NT2/D1 (cell line): ENCODE results near the gene ZBTB45.

ENCODE experiments used
- DNase-seq: peaks from one replicate; pipeline ENCODE4 v3.0.0-alpha.2; 2011; ENCODE audit warnings: low read depth, low spot score
- H3K27me3 ChIP-seq: 2 replicates; pipeline ENCODE4 v1.6.0; 2011; ENCODE audit warnings: mild to moderate bottlenecking; ENCODE audit not compliant: insufficient read length, insufficient read depth
- H3K36me3 ChIP-seq: 2 replicates; pipeline ENCODE4 v1.6.1; 2011; ENCODE audit warnings: mild to moderate bottlenecking, low read length, mixed read lengths; ENCODE audit not compliant: insufficient read depth, insufficient read length
- H3K4me1 ChIP-seq: 2 replicates; pipeline ENCODE4 v1.5.1; 2011; ENCODE audit not compliant: insufficient read depth, insufficient read length
- H3K4me3 ChIP-seq: 2 replicates; pipeline ENCODE4 v1.5.1; 2011; ENCODE audit warnings: low read depth; ENCODE audit not compliant: insufficient read length
- H3K9ac ChIP-seq: 2 replicates; pipeline ENCODE4 v1.6.0; 2011; ENCODE audit warnings: low read depth; ENCODE audit not compliant: insufficient read length
- H3K9me3 ChIP-seq: 2 replicates; pipeline ENCODE4 v1.5.1; 2011; ENCODE audit warnings: mild to moderate bottlenecking, low read length; ENCODE audit not compliant: insufficient read depth
- SUZ12 ChIP-seq: IDR thresholded peaks from 2 replicates; pipeline ENCODE4 v1.6.1; 2011; ENCODE audit not compliant: insufficient read length, insufficient read depth; ENCODE audit errors: extremely low read depth
- YY1 ChIP-seq: IDR thresholded peaks from 2 replicates; pipeline ENCODE4 v1.6.1; 2011; ENCODE audit not compliant: insufficient read length, insufficient read depth
- ZNF274 ChIP-seq: IDR thresholded peaks from 2 replicates; pipeline ENCODE4 v1.6.1; 2011; ENCODE audit warnings: mild to moderate bottlenecking, low read depth, low read length

The ZBTB45 gene

GRCh38 chr19:58561373-58562121 lies 41.9 kb upstream of the ZBTB45 start:
- Histone ChIP-seq H3K4me1 (no peaks in the 10 kb centered on the region), H3K4me3 (no peak overlapping the region), H3K36me3 (peaks cover 25% of the 10 kb centered on the region), H3K9me3 (no peaks in the 10 kb centered on the region), H3K27me3 (no peaks in the 10 kb centered on the region), H3K9ac (peak overlapping the region; percentile 0)
- TF ChIP-seq SUZ12 (no peak), ZNF274 (no peak), YY1 (no peak)
- DNase-seq = no peak

DNA sequence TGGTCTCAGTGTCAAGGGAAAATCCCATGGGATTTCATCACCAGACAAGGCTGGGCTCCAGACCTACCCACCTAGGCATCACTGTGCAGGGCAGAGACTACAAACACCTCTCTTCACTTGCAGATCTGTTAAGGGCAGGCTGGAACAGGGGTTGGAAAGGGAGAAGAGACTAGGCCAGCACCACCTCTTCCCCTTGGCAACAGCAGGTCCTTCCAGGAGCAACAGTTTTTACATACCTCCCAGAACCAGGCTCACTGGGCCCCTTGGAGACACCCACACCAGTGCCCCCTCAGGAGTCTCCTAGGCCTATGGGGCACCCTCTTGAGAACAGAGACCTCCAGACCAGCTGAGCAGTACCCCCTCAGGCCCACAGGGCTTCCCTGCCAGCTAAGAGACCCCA lies 41.3 kb upstream of the ZBTB45 start:
- no peak overlapping the region for H3K4me3 ChIP-seq
- peaks cover 30% of the 10 kb centered on the region for H3K36me3 ChIP-seq
- no peak overlapping the region for H3K9ac ChIP-seq
- TF ChIP-seq SUZ12 (no peak), ZNF274 (no peak), YY1 (no peak)
- H3K9me3 ChIP-seq = no peaks in the 10 kb centered on the region
- DNase-seq = no peak
- H3K27me3 ChIP-seq = no peaks in the 10 kb centered on the region
- no peaks in the 10 kb centered on the region for H3K4me1 ChIP-seq

DNA sequence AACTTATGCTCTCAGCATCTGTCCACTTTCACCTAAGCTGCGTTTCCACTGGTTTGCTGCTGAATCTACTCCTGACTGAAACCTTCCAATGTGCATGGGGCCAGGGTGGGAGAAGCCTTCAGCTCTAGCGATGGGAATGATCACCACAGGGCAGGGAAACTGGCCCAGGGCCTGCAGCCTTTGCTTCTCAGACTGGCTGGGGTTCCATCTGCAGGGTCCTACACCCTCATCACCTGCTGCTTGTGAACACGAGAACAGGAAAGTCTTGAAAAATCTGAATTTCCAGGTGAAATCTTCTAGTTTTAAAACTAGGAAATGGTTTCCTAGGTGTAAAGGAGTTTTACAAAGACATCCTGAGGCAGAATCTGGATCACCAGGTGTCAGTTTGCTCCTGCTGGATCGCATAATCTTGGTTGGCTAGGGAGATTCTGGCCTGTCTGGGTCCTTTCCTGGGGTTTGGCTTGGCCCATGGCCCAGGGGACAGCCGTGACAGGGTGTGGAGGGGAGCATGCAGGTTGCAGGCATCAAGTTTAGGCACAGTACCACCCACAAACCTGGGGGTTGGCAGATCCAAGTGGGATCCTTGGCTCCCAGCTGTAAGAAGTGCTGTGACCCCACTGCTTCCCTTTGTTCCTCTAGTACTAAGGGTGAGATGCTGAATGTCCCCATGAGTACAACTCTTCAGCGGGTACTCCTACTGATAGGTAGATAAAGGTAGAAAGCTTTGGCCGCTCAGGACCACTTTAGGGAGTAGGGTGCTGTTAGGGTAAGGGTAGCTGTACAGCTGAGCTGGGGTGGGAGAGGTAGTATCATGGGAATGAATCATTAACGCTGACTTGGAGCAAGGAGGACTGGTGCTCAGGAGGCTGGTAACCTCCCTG lies 40.6 kb upstream of the ZBTB45 start:
- no peak for DNase-seq
- H3K27me3 ChIP-seq = no peaks in the 10 kb centered on the region
- H3K9me3 ChIP-seq = no peaks in the 10 kb centered on the region
- H3K9ac ChIP-seq = peak overlapping the region; percentile 90
- peaks cover 30% of the 10 kb centered on the region for H3K36me3 ChIP-seq
- peak overlapping the region; percentile 73 for H3K4me3 ChIP-seq
- TF ChIP-seq SUZ12 = no peak
- TF ChIP-seq YY1 = no peak
- no peak for TF ChIP-seq ZNF274
- no peaks in the 10 kb centered on the region for H3K4me1 ChIP-seq

DNA sequence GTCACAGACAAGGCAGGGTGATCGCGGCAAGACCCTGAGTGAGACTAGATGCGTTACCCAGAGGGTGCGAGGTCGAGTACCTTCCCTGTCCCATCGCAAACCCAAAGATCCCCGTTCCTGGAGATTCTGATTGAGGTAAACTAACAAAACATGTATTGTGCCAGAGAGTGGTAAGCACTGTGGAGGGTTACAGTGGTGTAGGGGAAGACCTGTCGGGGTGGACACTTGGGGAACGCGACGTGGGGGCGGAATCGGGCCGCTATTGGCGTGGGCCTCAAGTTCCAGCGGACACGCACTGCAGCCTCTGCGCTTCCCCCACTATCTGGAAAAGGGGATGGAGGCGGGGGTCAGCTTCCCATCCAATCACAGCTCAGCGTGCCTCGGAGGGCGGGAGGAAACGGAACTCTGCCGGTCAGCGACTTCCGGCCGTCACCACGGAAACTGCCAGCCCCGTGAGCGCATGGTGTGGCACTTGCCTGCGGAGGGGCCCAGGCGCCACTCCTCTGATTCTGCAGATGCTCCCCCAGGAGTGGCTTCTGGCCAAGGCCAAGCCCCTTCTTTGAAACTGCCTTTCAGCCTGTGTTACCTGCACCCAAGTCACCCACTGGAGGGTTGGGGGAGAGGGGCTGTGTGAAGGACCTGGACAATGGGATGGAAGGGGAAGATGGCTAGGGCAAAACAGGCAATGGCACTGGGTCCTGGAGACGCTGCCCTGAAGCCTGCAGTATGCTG lies 39.8 kb upstream of the ZBTB45 start:
- Histone ChIP-seq H3K9ac (peak overlapping the region; percentile 90), H3K4me1 (no peaks in the 10 kb centered on the region), H3K36me3 (peaks cover 30% of the 10 kb centered on the region), H3K9me3 (no peaks in the 10 kb centered on the region), H3K27me3 (no peaks in the 10 kb centered on the region), H3K4me3 (peak overlapping the region; percentile 73)
- TF ChIP-seq ZNF274 (no peak), YY1 (no peak), SUZ12 (no peak)
- peak; percentile 48 for DNase-seq

DNA sequence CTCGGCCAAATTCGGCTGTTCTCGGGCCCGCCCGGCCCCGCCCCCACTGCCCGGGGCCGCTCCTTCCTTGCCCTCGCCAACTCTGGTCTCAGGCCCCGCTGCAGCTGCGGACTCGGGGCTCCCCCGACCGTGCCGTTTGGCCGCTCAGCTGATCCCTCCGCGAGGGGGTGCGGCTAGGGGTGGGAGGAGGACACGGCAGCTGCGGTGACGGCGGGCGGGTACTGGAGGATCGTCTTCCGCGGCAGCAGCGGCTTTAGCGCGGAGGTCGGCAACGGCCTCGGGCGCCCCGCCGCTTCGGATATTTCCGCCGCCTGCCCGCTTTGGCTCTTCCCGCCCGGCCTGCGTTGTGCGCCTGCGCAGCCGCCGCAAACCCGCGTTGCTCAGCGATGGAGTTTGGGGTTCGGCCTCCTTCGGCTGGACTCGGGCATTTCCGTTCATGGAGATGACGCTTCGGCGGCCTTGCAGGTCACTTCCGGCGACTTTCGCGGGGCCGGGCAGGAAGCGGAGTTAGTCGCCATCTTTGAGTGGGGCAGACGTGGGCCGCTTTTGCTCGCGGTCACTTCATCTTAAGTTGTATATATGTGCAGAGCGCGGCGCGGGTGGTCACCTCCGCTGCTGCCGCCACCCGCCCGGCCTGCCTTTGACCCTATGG lies 39.1 kb upstream of the ZBTB45 start:
- DNase-seq = peak; percentile 79
- Histone ChIP-seq H3K36me3 (peaks cover 33% of the 10 kb centered on the region), H3K27me3 (no peaks in the 10 kb centered on the region), H3K4me1 (no peaks in the 10 kb centered on the region), H3K9ac (peak overlapping the region; percentile 90), H3K9me3 (no peaks in the 10 kb centered on the region), H3K4me3 (peak overlapping the region; percentile 73)
- TF ChIP-seq ZNF274 (no peak), YY1 (peak; percentile 69)

- no peak for DNase-seq
- H3K27me3 ChIP-seq = no peaks in the 10 kb centered on the region
- H3K9me3 ChIP-seq = no peaks in the 10 kb centered on the region
- H3K36me3 ChIP-seq = peaks cover 37% of the 10 kb centered on the region
- H3K4me3 ChIP-seq = peak within 1 kb of the TSS; percentile 73
- TF ChIP-seq ZNF274 (no peak), YY1 (no peak), SUZ12 (no peak)
- peak within 1 kb of the TSS; percentile 90 for H3K9ac ChIP-seq
- H3K4me1 ChIP-seq = no peaks in the 10 kb centered on the region
Observed at GRCh38 chr19:58558066-58558622, 38.5 kb upstream of the ZBTB45 start, which contains the start of gene UBE2M. Gene UBE2M (minus strand): TSS chr19:58558611. CDS start chr19:58558381, 230 bp downstream.
